Mesendoderm (in vitro differentiated cells): ENCODE data around the gene NUDT5.

Source experiments
- DNase-seq: peaks from one replicate; pipeline ENCODE4 v3.0.0; 2013
- H2AK5ac ChIP-seq: 2 replicates; pipeline ENCODE4 v1.6.1; 2013; ENCODE audit warnings: low read length, inconsistent platforms
- H2BK120ac ChIP-seq: 2 replicates; pipeline ENCODE4 v1.6.1; 2013; ENCODE audit warnings: low read depth, mild to moderate bottlenecking, low read length, moderate library complexity, mixed read lengths
- H2BK15ac ChIP-seq: replicated peaks from 2 replicates; pipeline ENCODE4 v1.6.1; 2013; ENCODE audit warnings: low read depth, mild to moderate bottlenecking, moderate library complexity
- H2BK5ac ChIP-seq: 2 replicates; pipeline ENCODE4 v1.6.1; 2013; ENCODE audit warnings: low read length, inconsistent platforms
- H3K18ac ChIP-seq: 2 replicates; pipeline ENCODE4 v1.6.1; 2013; ENCODE audit warnings: mild to moderate bottlenecking, low read length, mixed read lengths
- H3K23ac ChIP-seq: one replicate; pipeline ENCODE4 v1.6.1; 2013; ENCODE audit warnings: low read length
- H3K27ac ChIP-seq: 2 replicates; pipeline ENCODE4 v1.5.1; 2013; ENCODE audit warnings: low read depth, mild to moderate bottlenecking, inconsistent platforms, low read length, moderate library complexity
- H3K27me3 ChIP-seq: 2 replicates; pipeline ENCODE4 v1.6.1; 2013; ENCODE audit warnings: low read length, control low read depth, mild to moderate bottlenecking, inconsistent platforms; ENCODE audit not compliant: insufficient read depth, poor library complexity
- H3K36me3 ChIP-seq: 2 replicates; pipeline ENCODE4 v1.6.1; 2013; ENCODE audit warnings: low read length, inconsistent platforms; ENCODE audit not compliant: control insufficient read depth, insufficient read depth
- H3K4ac ChIP-seq: one replicate; pipeline ENCODE4 v1.6.1; 2013; ENCODE audit warnings: low read depth, mild to moderate bottlenecking, low read length, moderate library complexity
- H3K4me1 ChIP-seq: 2 replicates; pipeline ENCODE4 v1.6.1; 2013; ENCODE audit warnings: low read depth, low read length, inconsistent platforms; ENCODE audit not compliant: control insufficient read depth
- H3K4me2 ChIP-seq: 2 replicates; pipeline ENCODE4 v1.6.1; 2013; ENCODE audit warnings: low read length
- H3K4me3 ChIP-seq: 2 replicates; pipeline ENCODE4 v1.5.1; 2013; ENCODE audit warnings: mild to moderate bottlenecking, low read length
- H3K56ac ChIP-seq: one replicate; pipeline ENCODE4 v1.6.1; 2013; ENCODE audit warnings: low read length
- H3K79me1 ChIP-seq: 2 replicates; pipeline ENCODE4 v1.6.1; 2013; ENCODE audit warnings: low read length, inconsistent platforms
- H3K79me2 ChIP-seq: 2 replicates; pipeline ENCODE4 v1.6.1; 2013; ENCODE audit warnings: mild to moderate bottlenecking, low read length; ENCODE audit not compliant: control insufficient read depth, insufficient read depth
- H3K9ac ChIP-seq: 2 replicates; pipeline ENCODE4 v1.6.1; 2013; ENCODE audit warnings: low read length, inconsistent platforms
- H4K5ac ChIP-seq: one replicate; pipeline ENCODE4 v1.6.1; 2013; ENCODE audit warnings: low read length
- H4K8ac ChIP-seq: one replicate; pipeline ENCODE4 v1.6.1; 2013; ENCODE audit warnings: low read depth, mild to moderate bottlenecking, control low read depth, low read length, moderate library complexity
- WGBS: extraction: QIAGEN DNeasy Blood & Tissue Kit; methylation state at CpG from one replicate; pipeline ENCODE4 v1.1.7; 2013; ENCODE audit warnings: low lambda C conversion rate, missing lambda C conversion rate; ENCODE audit not compliant: insufficient coverage; ENCODE audit errors: extremely low coverage; 5-methylcytosine and 5-hydroxymethylcytosine counted together

Gene NUDT5

DNA sequence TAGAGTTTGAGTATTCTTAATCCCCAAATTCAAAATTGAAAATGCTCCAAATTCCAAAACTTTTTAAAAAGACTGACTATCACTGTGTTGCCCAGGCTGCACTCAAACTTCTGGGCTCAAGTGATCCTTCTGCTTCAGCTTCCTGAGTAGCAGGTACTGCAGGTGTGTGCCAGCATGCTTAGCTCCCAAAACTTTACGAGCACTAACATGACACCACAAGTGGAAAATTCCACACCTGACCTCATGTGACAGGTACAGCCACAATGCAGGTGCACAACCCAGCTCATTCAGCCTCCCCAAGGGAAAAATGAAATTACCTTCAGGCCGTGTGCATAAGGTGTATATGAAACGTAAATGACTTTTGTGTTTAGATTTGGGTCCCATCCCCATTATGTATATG lies 16.8 kb upstream of the NUDT5 start:
- Histone ChIP-seq H4K5ac (no peak overlapping the region), H3K27ac (no peak overlapping the region), H3K9ac (no peak overlapping the region), H3K4me2 (no peak overlapping the region), H2AK5ac (no peak overlapping the region), H3K56ac (no peak overlapping the region), H3K4me1 (no peaks in the 10 kb centered on the region), H3K27me3 (no peaks in the 10 kb centered on the region), H3K4me3 (no peak overlapping the region), H4K8ac (no peak overlapping the region), H3K4ac (no peak overlapping the region), H3K23ac (no peak overlapping the region), H3K36me3 (peaks cover 5% of the 10 kb centered on the region), H2BK5ac (no peak overlapping the region), H3K79me1 (no peaks in the 10 kb centered on the region), H3K18ac (no peak overlapping the region), H2BK15ac (no peak overlapping the region), H3K79me2 (peaks cover 1% of the 10 kb centered on the region), H2BK120ac (no peak overlapping the region)
- WGBS, result no CpG with 5 or more reads among the region's 3 CpGs
- DNase-seq, result no peak

GRCh38 chr10:12208460-12208859 lies 12.8 kb upstream of the NUDT5 start:
- Histone ChIP-seq H3K4me3 (no peak overlapping the region), H2BK5ac (no peak overlapping the region), H4K5ac (no peak overlapping the region), H3K4me2 (no peak overlapping the region), H2BK15ac (no peak overlapping the region), H3K4me1 (no peaks in the 10 kb centered on the region), H3K4ac (no peak overlapping the region), H3K79me2 (peaks cover 8% of the 10 kb centered on the region), H4K8ac (no peak overlapping the region), H2BK120ac (no peak overlapping the region), H3K9ac (no peak overlapping the region), H2AK5ac (no peak overlapping the region), H3K27me3 (no peaks in the 10 kb centered on the region), H3K36me3 (peaks cover 4% of the 10 kb centered on the region), H3K23ac (no peak overlapping the region), H3K18ac (no peak overlapping the region), H3K27ac (no peak overlapping the region), H3K79me1 (peaks cover 3% of the 10 kb centered on the region), H3K56ac (no peak overlapping the region)
- no CpG with 5 or more reads among the region's 5 CpGs for WGBS
- DNase-seq, result no peak

DNA sequence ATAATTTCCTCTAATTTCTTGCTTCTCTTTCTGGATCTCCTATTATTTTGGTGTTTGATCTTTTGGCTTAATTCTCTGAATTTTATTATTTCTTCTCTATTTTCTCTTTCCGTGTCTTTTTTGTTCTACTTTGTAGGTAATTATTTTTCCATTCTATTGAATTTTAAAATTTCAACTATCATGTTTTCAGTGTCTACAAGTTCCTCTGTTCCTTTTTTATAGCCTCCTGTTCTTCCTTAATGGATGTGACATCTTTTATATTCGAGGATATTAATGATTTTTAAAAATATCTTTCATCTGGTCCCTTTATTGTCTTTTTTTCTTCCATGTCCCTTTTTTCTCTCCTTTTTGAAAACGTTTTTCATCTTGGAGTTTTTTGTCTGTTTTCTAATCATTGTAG lies 11.4 kb upstream of the NUDT5 start:
- Histone ChIP-seq H4K5ac (no peak overlapping the region), H2AK5ac (no peak overlapping the region), H3K9ac (no peak overlapping the region), H3K4ac (no peak overlapping the region), H3K27ac (no peak overlapping the region), H2BK15ac (no peak overlapping the region), H3K79me1 (peaks cover 5% of the 10 kb centered on the region), H3K36me3 (peaks cover 2% of the 10 kb centered on the region), H2BK5ac (no peak overlapping the region), H3K18ac (no peak overlapping the region), H3K79me2 (peaks cover 15% of the 10 kb centered on the region), H3K4me2 (no peak overlapping the region), H3K56ac (no peak overlapping the region), H3K23ac (no peak overlapping the region), H3K27me3 (no peaks in the 10 kb centered on the region), H2BK120ac (no peak overlapping the region), H3K4me1 (no peaks in the 10 kb centered on the region), H4K8ac (no peak overlapping the region), H3K4me3 (no peak overlapping the region)
- no peak for DNase-seq
- no CpG with 5 or more reads among the region's 3 CpGs for WGBS

DNA sequence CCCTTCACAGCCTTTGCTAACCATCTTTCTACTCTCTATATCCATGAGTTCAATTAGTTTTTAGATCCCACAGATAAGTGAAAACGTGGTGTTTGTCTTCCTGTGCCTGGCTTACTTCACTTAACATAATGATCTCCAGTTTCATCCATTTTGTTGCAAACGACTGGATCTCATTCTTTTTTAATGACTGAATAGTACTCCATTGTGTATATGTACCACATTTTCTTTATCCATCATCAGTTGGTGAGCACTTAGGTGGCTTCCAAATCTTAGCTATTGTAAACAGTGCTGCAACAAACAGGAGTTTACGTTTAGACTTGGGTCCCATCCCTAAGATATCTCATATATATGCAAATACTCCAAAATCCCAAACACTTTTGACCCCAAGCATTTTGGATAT lies 9.4 kb upstream of the NUDT5 start:
- no peak overlapping the region for H2BK5ac ChIP-seq
- no peak overlapping the region for H4K5ac ChIP-seq
- no peak overlapping the region for H3K4ac ChIP-seq
- H3K18ac ChIP-seq, result no peak overlapping the region
- H3K27ac ChIP-seq, result no peak overlapping the region
- no peaks in the 10 kb centered on the region for H3K4me1 ChIP-seq
- H3K4me3 ChIP-seq, result no peak overlapping the region
- no peaks in the 10 kb centered on the region for H3K27me3 ChIP-seq
- no peak overlapping the region for H4K8ac ChIP-seq
- H3K4me2 ChIP-seq, result no peak overlapping the region
- H2BK15ac ChIP-seq, result no peak overlapping the region
- WGBS, result no CpG with 5 or more reads among the region's 3 CpGs
- H3K23ac ChIP-seq, result no peak overlapping the region
- peaks cover 23% of the 10 kb centered on the region for H3K79me2 ChIP-seq
- H3K79me1 ChIP-seq, result peaks cover 11% of the 10 kb centered on the region
- DNase-seq, result no peak
- H3K56ac ChIP-seq, result no peak overlapping the region
- no peak overlapping the region for H3K9ac ChIP-seq
- no peak overlapping the region for H2AK5ac ChIP-seq
- no peak overlapping the region for H2BK120ac ChIP-seq
- peaks cover 4% of the 10 kb centered on the region for H3K36me3 ChIP-seq

DNA sequence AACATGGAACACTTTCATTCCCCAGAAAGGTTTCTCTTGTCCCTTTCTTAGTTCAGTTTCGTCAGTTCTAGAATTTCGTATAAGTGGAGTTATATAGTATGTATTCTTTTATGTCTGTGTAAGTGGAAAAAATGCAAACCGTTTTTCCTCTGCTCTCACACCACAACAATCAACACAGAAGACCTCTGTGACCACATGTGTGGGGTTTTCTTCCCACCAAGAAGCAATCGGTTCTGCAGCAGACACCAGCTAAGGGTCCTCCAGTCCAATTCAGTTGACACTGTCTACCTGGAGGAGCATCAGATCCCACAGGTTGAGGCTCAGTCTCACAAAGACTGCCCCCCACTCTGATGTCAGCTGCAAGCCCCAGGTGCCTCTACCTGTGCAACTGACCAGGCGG lies 6.5 kb upstream of the NUDT5 start:
- no peak overlapping the region for H2BK120ac ChIP-seq
- H2BK15ac ChIP-seq, result no peak overlapping the region
- H3K4me3 ChIP-seq, result no peak overlapping the region
- no peak overlapping the region for H3K23ac ChIP-seq
- H3K18ac ChIP-seq, result no peak overlapping the region
- no peak overlapping the region for H2BK5ac ChIP-seq
- H3K27me3 ChIP-seq, result no peaks in the 10 kb centered on the region
- no peak overlapping the region for H3K56ac ChIP-seq
- no peak for DNase-seq
- no peak overlapping the region for H4K8ac ChIP-seq
- no peak overlapping the region for H3K9ac ChIP-seq
- WGBS, result no CpG with 5 or more reads among the region's 5 CpGs
- peaks cover 35% of the 10 kb centered on the region for H3K79me2 ChIP-seq
- H3K36me3 ChIP-seq, result peaks cover 2% of the 10 kb centered on the region
- H3K79me1 ChIP-seq, result peaks cover 15% of the 10 kb centered on the region
- no peak overlapping the region for H4K5ac ChIP-seq
- no peak overlapping the region for H3K4me2 ChIP-seq
- no peak overlapping the region for H3K4ac ChIP-seq
- no peak overlapping the region for H2AK5ac ChIP-seq
- no peak overlapping the region for H3K27ac ChIP-seq
- H3K4me1 ChIP-seq, result no peaks in the 10 kb centered on the region

DNA sequence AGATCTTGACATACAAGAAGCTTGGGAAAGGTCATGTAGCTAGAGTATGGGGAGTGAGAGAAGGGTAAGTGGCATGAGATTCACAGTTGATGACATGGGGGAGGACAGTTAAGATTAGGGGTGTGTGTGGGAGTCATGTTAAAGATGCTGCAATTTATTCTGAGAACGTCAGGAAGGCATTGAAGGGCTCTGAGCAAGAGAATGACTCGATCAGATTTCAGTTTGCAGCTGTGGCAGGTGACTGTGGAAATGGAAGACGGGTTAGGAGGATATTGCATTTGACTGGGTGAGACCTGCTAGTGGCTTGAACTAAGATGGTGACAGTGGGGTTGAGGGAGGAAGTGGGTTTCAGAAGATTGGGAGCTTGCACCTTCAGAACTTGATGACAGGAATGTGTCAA lies 5.9 kb upstream of the NUDT5 start:
- H4K8ac ChIP-seq, result no peak overlapping the region
- no peak overlapping the region for H3K23ac ChIP-seq
- WGBS, result no CpG with 5 or more reads among the region's 3 CpGs
- no peak overlapping the region for H3K56ac ChIP-seq
- peaks cover 2% of the 10 kb centered on the region for H3K36me3 ChIP-seq
- H3K79me2 ChIP-seq, result peaks cover 39% of the 10 kb centered on the region
- no peak overlapping the region for H2BK5ac ChIP-seq
- H3K4me3 ChIP-seq, result no peak overlapping the region
- H3K4me2 ChIP-seq, result no peak overlapping the region
- H2BK120ac ChIP-seq, result no peak overlapping the region
- H3K18ac ChIP-seq, result no peak overlapping the region
- no peak overlapping the region for H4K5ac ChIP-seq
- H3K9ac ChIP-seq, result no peak overlapping the region
- no peak overlapping the region for H3K27ac ChIP-seq
- H3K27me3 ChIP-seq, result no peaks in the 10 kb centered on the region
- H3K79me1 ChIP-seq, result peaks cover 15% of the 10 kb centered on the region
- H3K4ac ChIP-seq, result no peak overlapping the region
- H2AK5ac ChIP-seq, result no peak overlapping the region
- DNase-seq, result peak; percentile 43
- no peak overlapping the region for H2BK15ac ChIP-seq
- no peaks in the 10 kb centered on the region for H3K4me1 ChIP-seq
